HG03095 (cell line): ENCODE results near the gene MTG1.

Experiments
- ATAC-seq: cut with Tn5 transposase; IDR thresholded peaks from one replicate; pipeline ENCODE4 v1.9.1; 2021; ENCODE audit warnings: moderate library complexity; ENCODE audit not compliant: unreplicated experiment

The MTG1 gene

DNA sequence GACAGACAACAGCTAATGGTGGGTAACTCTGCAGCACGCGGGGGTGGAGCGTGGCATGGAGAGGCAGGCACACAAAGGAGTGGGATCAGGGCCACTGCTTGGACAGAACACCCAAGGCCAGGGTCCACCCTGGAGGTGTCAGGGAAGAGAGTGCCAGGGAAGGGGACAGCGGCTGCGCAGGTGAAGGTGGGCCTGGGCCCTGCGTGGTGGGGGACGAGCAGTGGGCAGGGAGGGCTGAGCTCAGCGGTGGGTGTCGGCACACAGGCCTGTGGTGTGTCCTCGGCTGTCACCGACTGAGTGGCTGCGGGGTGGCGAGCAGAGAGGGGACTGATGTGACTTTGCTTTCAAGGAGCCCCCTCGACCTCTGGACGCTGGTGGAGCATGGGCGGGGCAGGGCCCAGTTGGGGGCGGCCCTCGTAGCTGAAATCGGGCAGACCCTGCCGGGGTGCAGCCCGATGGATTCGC lies 51.3 kb downstream of the MTG1 start:
- ATAC-seq = no peak

DNA sequence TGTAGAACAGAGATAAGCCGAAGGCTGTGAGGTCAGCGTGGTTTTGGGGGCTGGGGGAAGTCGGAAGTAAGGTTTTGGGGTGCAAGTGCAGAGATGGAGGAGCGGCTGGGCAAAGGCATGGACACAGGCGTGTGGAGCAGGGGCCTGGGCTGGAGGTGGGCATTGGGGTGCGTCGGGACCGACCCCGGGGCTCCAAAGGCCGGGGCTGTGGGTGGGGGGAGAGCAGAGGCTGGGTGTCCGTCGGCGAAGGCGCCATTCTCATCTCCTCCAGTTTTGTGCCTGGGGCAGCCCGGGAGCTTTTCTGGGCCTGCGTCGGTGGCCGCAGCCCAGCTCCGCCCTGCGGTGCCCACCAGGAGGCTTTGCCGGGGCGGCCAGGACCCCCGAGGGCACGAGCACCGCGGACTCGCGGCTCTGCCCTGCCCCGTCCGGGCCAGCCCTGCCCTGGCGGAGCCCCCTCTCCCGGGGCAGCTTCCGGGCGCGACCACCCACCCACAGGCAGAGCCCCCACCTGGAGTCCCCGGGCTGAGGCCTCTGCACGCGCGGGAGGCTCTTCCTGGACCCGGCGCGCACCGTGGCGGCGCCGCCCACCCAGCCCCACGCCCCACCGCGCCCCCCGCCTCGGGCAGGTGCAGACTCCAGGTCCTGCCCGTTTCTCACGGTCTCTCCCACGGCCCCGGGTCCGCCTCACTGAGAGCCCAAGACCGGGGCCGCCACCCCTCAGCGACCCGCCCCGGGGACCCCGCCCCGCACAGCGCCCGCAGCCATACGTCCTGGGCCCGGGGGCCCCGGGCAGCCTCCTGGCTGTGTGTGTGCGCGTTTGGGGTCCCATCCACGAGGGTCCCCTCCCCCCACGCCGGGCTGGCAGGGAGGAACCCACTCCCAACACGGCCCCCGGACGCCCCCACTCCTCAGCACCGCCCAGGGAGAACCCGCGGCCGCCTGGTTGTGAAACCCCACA lies 52.1 kb downstream of the MTG1 start:
- no peak for ATAC-seq

DNA sequence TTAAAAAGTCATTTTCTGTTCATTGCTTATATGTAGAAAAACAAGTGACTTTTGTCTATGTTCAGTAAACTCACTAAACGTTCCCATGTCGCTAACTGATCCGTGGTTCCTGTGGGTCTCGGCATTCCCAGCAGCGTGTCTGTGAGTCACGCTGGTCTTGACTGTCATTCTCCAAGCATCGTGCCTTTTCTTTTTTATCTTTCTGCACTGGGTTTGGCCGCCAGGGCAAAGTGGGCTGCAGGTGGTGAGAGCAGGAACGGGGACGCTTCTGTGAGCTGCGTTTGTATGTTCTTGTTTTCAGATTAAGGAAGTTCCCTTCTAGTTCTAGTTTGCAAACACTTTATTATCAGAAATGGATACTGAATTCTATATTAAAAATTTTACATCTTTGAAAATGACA lies 53.0 kb downstream of the MTG1 start:
- ATAC-seq = no peak

DNA sequence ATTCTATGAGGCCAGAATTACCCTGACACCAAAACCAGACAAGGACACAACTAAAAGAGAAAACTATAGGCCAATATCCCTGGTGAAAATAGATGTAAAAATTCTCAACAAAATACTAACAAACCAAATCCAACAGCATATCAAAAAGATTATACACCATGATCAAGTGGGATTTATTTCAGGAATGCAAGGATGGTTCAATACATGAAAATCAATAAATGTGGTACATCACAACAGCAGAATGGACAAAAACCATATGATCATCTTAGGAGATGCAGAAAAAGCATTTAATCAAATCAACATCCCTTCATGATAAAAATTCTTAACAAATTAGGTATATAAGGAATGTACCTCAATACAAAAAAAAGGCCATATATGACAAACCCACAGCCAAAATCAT lies 54.2 kb downstream of the MTG1 start:
- no peak for ATAC-seq

DNA sequence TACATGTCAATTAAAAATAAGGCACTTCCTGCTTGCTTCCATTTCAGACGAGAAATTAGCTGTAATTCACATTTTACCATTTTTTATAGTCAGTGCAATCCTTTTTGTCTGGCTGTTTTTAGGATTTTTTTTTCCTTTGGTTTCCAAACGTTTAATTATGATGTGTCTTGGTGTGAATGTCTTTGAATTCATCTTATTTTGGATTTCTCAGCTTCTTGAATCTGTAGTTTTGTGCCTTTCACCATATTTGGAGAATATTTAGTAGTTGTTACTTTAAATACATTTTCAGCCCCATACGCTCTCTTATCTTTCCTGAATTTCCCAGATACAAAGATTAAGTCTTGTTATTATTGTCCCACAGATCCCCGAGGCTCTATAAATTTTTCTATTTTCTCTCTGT lies 57.4 kb downstream of the MTG1 start:
- ATAC-seq = no peak

DNA sequence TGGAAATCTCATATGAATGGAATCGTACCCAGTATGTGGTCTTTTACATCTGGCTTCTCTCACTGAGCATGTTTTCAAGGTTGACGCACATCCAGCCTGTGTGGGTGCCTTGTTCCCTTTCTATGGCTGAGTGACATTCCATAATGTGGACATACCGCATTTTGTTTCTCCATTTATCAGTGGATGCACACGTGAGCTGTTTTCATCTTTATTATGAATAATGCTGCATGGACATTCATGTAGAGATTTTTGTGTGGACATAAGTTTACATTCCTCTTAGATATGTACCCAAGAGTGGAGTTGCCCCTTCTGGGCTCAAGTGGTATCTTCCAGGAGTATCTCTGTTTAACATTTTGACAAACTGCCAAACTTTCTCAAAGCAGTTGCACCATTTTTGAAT lies 58.5 kb downstream of the MTG1 start:
- no peak for ATAC-seq

DNA sequence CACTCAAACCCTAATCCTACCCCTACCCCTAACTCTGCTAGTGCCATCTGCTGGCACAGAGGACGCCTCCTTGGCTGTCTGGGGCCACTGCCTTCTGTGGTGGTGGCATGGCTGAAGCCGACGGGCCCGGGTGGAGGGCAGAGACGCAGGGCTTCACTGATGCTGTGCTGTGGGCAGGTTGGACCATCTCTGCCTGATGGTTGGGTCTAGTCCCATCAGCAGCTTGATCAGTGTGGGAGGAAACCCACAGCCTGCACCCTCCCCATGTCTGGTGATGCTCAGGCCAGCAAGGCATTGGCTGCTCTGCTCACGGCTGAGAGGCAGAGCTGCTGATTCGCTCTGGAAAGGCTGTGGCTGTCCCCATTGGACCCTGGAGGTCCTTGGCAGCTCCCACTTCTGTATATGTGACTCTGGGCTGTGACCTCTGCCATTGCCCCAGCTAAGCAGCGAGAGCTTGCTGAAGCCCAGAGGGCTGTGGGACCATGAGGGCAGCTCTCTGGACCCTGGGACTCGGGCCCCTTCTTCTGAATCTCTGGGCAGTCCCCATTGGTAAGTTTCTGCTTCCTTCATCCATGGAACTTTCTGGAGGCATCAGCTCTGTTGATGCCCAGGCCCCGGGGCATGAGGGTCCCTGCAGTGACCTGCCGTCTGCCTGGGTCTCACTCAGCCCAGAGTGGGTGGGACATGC lies 59.7 kb downstream of the MTG1 start, which contains the start of gene SCART1:
SCART1 (plus strand) TSS at position 430 of the 688 bp plus-strand sequence; CDS start at position 483, 53 bp downstream.
- ATAC-seq = no peak

DNA sequence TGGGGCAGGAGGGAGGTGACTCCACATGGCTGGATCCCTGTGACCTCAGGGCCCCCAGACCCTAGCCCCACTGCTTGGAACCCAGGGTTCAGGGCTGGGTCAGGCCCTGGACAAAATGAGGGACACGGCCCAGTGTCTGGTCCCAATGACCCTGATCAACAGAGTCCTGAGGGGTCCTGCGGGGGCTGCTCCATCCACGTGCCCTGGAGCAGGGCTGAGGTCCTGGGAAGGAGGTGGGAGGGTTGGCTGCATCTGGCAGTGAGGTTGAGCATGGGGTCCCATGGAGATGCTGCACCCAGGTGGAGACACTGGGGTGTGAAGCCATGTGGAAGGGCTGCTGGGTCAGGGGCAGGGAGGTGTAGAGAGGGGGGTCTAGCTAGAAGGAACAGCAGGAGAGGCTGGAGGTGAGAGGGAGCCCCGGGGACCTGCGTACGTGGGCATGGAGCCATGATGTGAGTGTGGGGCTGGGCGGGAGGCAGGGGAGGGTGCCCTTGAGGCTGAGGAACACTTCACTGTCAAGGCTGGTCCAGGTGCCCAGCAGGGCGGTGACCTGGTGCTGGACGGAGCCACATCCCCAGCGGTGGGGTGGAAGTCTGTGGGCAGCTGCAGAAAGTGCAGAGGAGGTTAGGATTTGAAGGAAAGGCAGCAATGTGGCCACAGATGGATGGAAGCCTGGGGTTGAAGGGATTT lies 60.4 kb downstream of the MTG1 start:
- no peak for ATAC-seq

DNA sequence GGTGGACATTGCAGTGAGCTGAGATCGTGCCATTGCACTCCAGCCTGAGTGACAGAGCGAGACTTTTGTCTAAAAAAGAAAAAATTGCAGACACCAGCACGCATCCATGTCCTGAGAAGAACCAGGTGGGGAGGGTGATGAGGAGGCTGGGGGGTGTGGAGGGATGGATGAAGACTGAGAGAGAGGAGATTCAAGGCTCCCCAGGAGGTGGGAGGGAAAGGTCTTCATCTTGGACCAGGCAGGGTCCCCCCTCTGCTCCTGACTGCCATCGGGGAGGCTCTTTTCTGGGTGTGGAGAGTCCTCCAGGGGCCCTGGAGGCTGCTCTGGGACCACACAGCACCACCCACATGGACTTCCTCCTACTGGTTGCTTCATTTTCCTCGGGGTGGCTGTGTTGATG lies 61.2 kb downstream of the MTG1 start:
- no peak for ATAC-seq

DNA sequence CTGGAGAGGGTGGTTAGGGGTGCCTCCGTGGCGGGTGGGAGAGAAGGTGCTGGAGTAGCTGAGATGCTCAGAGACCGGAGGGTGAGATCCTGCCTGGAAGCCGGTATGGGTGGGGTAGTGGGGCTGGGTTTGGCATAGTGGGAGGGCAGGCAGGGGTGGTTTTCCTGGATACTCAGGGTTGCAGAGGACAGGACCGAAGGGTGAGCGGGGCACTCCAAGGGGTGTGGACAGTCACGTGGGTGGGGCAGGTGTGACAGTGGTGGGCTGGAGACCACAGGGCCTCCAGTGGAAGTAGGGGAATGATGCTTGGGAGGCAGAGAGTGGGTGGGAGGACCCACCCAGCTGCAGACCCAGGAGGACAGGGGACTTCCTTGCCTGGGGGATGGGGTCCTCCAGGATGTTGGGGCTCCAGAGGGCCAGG lies 61.7 kb downstream of the MTG1 start:
- no peak for ATAC-seq

DNA sequence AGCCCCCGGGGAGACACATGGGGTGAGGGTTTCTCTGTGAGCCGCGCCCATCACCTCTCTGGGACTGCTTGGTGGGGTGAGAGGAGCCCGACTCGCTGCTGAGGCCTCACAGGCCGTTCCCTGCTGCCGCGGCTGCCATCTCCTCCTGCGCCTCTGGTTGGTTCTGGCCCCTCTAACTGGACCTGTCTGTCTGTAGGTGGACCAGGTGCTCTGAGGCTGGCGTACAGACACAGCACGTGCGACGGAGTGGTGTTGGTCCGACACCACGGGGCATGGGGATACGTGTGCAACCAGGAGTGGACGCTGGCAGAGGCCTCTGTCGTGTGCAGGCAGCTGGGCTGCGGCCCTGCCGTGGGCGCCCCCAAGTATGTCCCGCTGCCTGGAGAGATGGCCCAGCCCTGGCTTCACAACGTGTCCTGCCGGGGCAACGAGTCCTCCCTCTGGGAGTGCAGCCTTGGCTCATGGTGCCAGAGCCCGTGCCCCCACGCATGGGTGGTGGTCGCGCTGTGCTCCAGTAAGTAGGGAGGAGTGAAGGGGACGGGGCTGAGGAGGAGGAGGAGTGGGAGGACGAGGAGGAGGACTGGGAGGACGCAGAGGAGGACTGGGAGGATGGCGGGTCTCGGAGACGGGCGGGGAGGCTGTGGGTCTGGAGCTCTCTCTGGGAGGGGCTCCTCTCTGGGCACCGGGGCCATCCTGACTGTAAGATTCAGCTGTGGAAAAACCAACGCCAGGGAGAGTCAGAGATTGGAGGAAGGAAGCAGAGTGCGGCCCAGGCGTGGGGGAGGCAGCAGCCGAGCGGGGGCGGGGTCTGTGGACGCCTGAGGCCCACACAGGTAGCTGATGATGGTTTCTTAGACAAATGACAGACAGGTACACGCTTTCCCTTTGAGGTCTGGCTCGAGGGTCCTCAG lies 62.3 kb downstream of the MTG1 start:
- no peak for ATAC-seq

DNA sequence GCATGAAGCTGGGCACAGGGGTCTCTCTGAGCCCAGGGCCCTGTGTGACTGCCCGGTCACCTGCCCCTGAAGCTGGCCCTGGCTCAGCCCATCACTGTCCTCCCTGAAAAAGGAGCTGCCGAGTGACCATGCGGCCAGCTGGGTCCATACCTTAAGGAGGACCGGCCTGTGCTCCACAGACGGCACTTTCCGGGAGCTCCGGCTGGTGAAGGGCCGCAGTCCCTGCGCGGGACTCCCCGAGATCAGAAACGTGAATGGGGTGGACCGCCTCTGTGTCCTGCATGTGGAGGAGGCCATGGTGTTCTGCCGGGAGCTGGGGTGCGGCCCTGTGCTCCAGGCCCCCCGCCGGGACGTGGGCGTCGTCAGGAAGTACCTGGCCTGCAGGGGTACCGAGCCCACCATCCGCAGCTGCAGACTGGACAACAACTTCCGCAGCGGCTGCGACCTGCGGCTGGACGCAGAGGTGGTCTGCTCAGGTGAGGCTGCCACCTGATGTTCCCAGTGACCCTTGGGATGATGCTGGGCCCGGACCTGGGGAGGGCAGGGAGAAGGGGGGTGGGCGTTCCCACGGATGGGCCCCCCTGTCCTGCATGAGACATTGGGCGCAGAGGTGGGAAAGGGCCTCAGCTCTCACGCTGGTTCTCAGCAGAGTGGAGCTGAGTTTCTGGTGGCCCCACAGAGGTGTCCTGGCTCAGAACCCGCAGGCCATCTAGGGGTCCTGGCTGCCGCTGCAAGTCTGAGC lies 63.3 kb downstream of the MTG1 start:
- ATAC-seq = no peak

DNA sequence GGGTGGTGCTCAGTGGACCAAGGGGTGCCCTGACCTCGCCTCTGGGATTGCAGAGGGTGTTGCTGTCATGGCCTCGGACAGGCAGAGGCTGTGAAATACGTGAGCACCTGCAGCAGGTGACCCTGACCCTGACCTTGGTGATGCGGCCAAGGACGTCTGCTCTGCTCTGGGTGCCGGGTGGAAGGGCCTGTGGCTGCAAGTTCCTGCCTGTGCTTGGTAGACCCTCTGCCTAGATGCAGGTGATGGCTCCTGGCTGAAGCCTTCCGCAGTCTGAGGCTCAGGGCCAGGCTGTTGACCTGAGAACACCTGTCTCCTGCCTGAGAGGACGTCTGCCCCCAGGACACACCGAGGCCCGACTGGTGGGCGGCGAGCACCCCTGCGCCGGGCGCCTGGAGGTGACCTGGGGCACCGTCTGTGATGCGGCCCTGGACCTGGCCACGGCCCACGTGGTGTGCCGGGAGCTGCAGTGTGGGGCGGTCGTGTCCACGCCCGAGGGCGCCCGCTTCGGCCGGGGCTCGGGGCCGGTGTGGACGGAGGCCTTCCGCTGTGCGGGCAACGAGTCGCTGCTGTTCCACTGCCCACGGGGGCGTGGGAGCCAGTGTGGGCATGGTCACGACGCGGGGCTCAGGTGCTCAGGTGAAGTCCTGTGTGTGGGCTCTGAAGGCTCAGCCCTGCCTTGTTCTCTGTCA lies 64.2 kb downstream of the MTG1 start:
- no peak for ATAC-seq

DNA sequence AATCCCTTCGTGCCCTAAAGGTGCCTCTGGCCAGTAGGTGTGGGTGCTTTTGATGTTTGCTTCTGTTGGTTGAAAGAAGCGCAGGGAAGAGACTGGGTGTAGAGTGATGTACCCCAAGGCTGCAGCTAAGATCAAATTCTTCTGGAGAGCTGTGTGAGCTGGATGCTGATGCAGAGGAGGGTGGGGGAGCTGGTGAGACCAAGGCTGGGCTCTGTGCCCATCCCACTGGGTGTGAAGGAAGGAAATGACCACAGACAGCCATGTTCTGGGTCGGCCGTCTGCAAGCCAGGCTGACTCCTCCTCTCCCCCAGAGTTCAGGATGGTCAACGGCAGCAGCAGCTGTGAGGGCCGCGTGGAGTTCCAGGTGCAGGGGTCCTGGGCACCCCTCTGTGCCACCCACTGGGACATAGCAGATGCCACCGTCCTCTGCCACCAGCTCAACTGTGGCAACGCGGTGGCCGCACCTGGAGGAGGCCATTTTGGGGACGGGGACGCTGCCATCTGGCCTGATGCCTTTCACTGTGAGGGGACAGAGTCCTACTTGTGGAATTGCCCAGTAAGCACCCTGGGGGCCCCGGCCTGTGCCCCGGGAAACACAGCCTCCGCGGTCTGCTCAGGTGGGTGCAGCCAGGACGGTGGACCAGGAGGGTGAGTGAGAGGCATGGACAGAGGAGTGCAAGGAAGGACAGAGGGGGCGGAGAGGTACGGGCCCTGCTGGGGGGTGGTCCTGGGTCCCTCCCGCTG lies 64.9 kb downstream of the MTG1 start:
- ATAC-seq = no peak

DNA sequence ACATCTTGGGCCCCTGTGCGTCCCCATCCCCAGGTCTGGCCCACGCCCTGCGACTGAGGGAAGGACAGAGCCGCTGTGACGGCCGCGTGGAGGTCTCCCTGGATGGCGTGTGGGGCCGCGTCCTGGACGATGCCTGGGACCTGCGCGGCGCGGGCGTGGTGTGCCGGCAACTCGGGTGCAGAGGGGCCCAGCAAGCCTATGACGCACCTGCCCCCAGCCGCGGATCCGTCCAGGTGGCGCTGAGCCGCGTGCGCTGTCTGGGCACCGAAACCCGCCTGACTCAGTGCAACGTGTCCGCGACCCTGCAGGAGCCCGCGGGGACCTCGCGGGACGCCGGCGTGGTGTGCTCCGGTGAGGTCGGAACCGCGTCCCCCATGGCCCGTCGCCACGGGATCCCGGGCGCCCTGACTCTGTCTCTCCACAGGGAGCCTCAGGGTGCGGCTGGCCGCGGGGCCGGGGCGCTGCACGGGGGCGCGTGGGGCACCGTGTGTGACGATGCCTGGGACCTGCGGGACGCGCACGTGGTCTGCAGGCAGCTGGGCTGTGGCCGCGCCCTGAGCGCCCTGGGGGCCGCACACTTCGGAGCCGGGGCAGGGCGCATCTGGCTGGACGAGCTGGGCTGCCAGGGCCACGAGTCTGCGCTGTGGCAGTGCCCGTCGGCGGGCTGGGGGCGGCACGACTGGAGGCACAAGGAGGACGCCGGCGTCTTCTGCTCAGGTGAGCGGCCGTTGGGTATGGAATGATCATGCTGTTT lies 65.7 kb downstream of the MTG1 start:
- no peak for ATAC-seq

DNA sequence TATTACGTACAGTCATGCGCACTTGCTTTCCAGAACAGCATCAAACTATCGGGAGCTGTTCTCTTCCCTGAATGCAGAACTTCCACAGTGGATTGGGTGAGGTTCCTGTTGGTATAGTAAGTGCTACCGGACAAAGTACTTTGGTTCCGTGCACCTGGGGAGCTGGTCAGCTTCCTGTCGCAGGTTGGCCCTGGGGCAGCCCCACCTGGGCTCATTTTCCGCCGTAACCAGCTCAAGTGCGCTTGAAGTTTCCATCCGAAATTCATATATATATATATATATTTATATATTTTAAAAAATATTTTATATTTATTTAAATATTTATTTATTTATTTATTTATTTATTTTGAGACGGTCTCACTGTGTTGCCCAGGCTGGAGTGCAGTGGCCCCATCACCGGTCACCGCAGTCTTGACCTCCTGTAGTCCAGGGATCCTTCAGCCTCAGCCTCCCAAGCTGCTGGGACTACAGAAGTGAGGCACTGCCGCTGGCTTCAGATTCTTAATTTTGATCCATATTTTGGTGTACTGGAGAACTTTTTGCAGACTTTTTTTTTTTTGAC lies 66.3 kb downstream of the MTG1 start:
- no peak for ATAC-seq

DNA sequence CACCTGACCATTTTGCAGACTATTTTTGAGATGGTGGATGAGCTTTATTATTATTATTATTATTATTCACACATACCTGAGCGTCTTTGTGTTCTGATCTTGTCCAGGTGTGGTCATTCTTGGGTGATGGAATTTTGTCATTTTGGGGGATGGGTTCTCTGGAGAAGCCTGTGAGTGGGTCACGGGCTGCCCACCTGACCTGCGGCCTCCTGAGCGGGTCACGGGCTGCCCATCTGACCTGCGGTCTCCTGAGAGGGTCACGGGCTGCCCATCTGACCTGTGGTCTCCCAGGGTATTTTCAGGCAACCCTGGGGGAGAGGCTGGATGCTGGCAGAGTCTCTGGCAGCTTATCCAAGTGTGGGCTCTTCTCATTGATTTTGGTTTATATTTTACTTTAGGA lies 67.1 kb downstream of the MTG1 start:
- no peak for ATAC-seq
